DMS 273 treated with DMSO at 0.1 percent for 48 hours (cell line): ENCODE measurements around the gene IL20.

Experiments
- DNase-seq: peaks from one replicate; lab custom pipeline; 2025; lab: John Stamatoyannopoulos, UW

IL20 gene

GRCh38 chr1:206864939-206865671 lies at the start of gene IL20:
Gene IL20 (plus strand): TSS chr1:206865623. CDS start chr1:206865853, 230 bp downstream.
- DNase-seq = peak; percentile 34

GRCh38 chr1:206816390-206817287 lies 48.8 kb upstream of the IL20 start:
- DNase-seq = no peak

GRCh38 chr1:206821493-206821892 lies 43.9 kb upstream of the IL20 start:
- DNase-seq = no peak

- DNase-seq = no peak
Measured at GRCh38 chr1:206823727-206824126, 41.7 kb upstream of the IL20 start.

GRCh38 chr1:206824331-206824730 lies 41.1 kb upstream of the IL20 start:
- no peak for DNase-seq

GRCh38 chr1:206826394-206826793 lies 39.0 kb upstream of the IL20 start:
- DNase-seq = no peak

GRCh38 chr1:206828061-206828460 lies 37.4 kb upstream of the IL20 start:
- no peak for DNase-seq

GRCh38 chr1:206828765-206829164 lies 36.7 kb upstream of the IL20 start:
- DNase-seq = no peak

GRCh38 chr1:206829282-206829681 lies 36.1 kb upstream of the IL20 start:
- no peak for DNase-seq

- no peak for DNase-seq
Measured at GRCh38 chr1:206829875-206830274, 35.5 kb upstream of the IL20 start.

GRCh38 chr1:206831650-206832049 lies 33.8 kb upstream of the IL20 start:
- no peak for DNase-seq

GRCh38 chr1:206832352-206832880 lies 33.0 kb upstream of the IL20 start:
- no peak for DNase-seq

GRCh38 chr1:206833106-206833680 lies 32.2 kb upstream of the IL20 start:
- DNase-seq = no peak

- DNase-seq = no peak
Measured at GRCh38 chr1:206833801-206834200, 31.6 kb upstream of the IL20 start.

GRCh38 chr1:206834217-206834616 lies 31.2 kb upstream of the IL20 start:
- DNase-seq = no peak

- DNase-seq = no peak
Measured at GRCh38 chr1:206834711-206835110, 30.7 kb upstream of the IL20 start.

- DNase-seq = no peak
Measured at GRCh38 chr1:206835186-206835585, 30.2 kb upstream of the IL20 start.

- DNase-seq = no peak
Measured at GRCh38 chr1:206836111-206836510, 29.3 kb upstream of the IL20 start.

- DNase-seq = no peak
Measured at GRCh38 chr1:206839006-206839560, 26.3 kb upstream of the IL20 start.

GRCh38 chr1:206839857-206840256 lies 25.6 kb upstream of the IL20 start:
- no peak for DNase-seq

GRCh38 chr1:206841609-206842323 lies 23.7 kb upstream of the IL20 start:
- DNase-seq = no peak

GRCh38 chr1:206842854-206843253 lies 22.6 kb upstream of the IL20 start:
- no peak for DNase-seq
